ENCODE measurements around the gene HOXA11.

HOXA11 gene

GRCh38 chr7:27171325-27171636 is 13.8 kb downstream of the HOXA11 start:
- no peak overlapping the region for H3K4me3 ChIP-seq (replicated peaks in 1 of 2; ENCODE audit: low read depth in 2 of 2, low read length in 2 of 2)
- no peak for DNase-seq (ENCODE audit: low read depth in 2 of 2)
- TF ChIP-seq CTCF (IDR thresholded peaks at IDR 0.05; ENCODE audit: low read depth, low read length) = no peak

- H3K4me3 ChIP-seq (replicated peaks in 1 of 2; ENCODE audit: low read depth in 2 of 2, low read length in 2 of 2) = no peak overlapping the region
- DNase-seq (ENCODE audit: low read depth in 2 of 2) = no peak
- TF ChIP-seq CTCF (IDR thresholded peaks at IDR 0.05; ENCODE audit: low read depth, low read length) = no peak
Measured at GRCh38 chr7:27170426-27171324, 14.4 kb downstream of the HOXA11 start.

- no peak for DNase-seq (ENCODE audit: low read depth in 2 of 2)
- no peak overlapping the region for H3K4me3 ChIP-seq (replicated peaks in 1 of 2; ENCODE audit: low read depth in 2 of 2, low read length in 2 of 2)
Measured at GRCh38 chr7:27169658-27170425, 15.2 kb downstream of the HOXA11 start.

GRCh38 chr7:27168265-27168947 is 16.6 kb downstream of the HOXA11 start:
- no peak overlapping the region for H3K4me3 ChIP-seq (replicated peaks in 1 of 2; ENCODE audit: low read depth in 2 of 2, low read length in 2 of 2)

More at GRCh38 chr7:27169658-27170425, 15.2 kb downstream of the HOXA11 start:
- no peak for TF ChIP-seq CTCF (IDR thresholded peaks at IDR 0.05; ENCODE audit: low read depth, low read length)

GRCh38 chr7:27167916-27168264 is 17.1 kb downstream of the HOXA11 start:
- no peak for DNase-seq (ENCODE audit: low read depth in 2 of 2)
- H3K4me3 ChIP-seq (replicated peaks in 1 of 2; ENCODE audit: low read depth in 2 of 2, low read length in 2 of 2) = no peak overlapping the region
- no peak for TF ChIP-seq CTCF (IDR thresholded peaks at IDR 0.05; ENCODE audit: low read depth, low read length)

More at GRCh38 chr7:27168265-27168947, 16.6 kb downstream of the HOXA11 start:
- no peak for DNase-seq (ENCODE audit: low read depth in 2 of 2)
- TF ChIP-seq CTCF (IDR thresholded peaks at IDR 0.05; ENCODE audit: low read depth, low read length) = no peak

GRCh38 chr7:27166531-27167505 is 18.2 kb downstream of the HOXA11 start:
- H3K4me3 ChIP-seq (replicated peaks in 1 of 2; ENCODE audit: low read depth in 2 of 2, low read length in 2 of 2) = no peak overlapping the region
- no peak for DNase-seq (ENCODE audit: low read depth in 2 of 2)
- TF ChIP-seq CTCF (IDR thresholded peaks at IDR 0.05; ENCODE audit: low read depth, low read length) = no peak

Measured in cardiac fibroblast (primary cell).